Colon (tissue), 2 donors: Measurements from ENCODE around the gene CCL13.

ENCODE experiments used
- FAIRE-seq: peaks from 2 replicates; lab custom pipeline; 2012; peaks lifted over from hg19 to GRCh38; lab: Jason Lieb, UNC
- donor health status: control.
- donor health status: control.

Gene CCL13

DNA sequence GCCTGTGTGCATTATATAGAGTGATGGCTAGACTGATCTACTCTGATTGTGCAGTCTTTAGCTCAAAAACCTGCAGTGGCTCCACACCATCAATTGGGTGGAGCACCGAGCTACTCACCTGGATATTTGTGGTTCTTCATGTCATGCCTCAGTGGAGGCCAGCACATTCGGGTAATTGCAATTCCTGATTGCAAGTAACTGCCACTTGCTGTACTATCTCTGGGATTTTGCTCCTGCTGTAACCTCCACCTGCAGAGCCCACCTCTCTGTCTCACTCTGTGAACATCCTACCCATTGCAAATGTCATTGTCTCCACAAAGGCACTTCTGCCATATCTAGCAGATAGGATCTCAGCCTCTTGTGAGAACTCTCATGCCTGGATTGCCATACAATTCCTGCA lies 8.5 kb downstream of the CCL13 start:
- FAIRE-seq, result no peak

GRCh38 chr17:34365340-34365739 lies 9.1 kb downstream of the CCL13 start:
- no peak for FAIRE-seq

GRCh38 chr17:34366010-34366409 lies 9.7 kb downstream of the CCL13 start:
- no peak for FAIRE-seq

- FAIRE-seq, result no peak
These were observed 10.3 kb downstream of the CCL13 start for GRCh38 chr17:34366529-34367107.

- FAIRE-seq, result no peak
These were observed 11.4 kb downstream of the CCL13 start for GRCh38 chr17:34367486-34368195.

DNA sequence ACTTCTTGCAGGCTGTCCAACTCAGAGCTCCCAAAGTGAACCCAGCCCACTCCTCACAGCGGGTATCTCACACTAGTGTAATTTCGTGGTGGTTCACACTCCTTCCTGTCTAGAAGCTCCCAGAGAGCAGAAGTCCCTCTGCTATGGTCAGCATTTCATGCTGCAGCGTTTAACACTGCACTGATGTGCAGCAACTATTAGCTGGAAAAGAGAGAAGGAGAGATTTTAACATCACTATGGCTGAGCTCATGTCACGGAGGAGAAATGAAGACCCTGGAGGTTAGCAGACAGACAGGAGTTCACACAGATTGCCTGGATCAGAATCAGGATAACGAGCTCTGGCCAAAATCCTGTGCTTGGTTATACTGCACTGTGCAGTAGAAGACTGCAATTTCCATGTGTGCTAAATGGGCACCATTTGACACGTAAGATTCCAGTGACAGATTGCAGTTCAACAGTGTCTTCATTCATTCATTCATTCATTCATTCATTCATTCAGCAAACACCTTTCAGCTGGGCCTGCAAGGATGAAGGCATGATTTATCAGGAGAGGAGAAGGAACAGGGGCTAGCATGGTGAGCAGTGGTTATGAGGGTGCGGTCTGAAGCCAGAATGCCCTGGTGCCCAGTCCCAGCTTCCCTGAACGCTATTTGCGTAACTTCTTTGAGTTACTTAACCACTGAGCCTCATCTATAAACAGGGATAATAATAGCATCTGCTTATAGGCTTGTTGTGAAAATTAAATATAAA lies 12.1 kb downstream of the CCL13 start:
- FAIRE-seq, result no peak

GRCh38 chr17:34368946-34369500 lies 12.7 kb downstream of the CCL13 start:
- FAIRE-seq, result no peak

DNA sequence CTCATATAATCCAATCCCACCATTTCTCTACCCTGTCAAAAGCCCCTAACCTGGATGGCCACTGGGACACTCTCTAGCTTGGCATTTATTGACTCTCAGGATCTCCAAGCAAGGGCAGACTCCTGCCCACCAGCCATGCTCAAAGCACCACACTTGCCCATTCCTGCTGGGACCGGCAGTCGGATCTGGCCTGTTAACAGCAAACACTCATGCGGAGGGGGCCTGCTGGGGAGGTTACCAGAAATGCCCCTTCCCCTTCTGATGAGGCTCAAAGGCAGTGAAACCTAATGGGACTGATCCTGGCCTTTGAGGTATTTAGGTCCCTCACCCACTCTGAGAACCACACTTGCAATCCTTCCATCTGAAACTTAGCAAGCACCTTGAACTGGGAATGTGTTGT lies 13.3 kb downstream of the CCL13 start:
- FAIRE-seq, result no peak

GRCh38 chr17:34370376-34370996 lies 14.2 kb downstream of the CCL13 start:
- FAIRE-seq, result no peak

- FAIRE-seq, result no peak
These were observed 14.7 kb downstream of the CCL13 start for GRCh38 chr17:34370997-34371395.

- FAIRE-seq, result no peak
These were observed 15.3 kb downstream of the CCL13 start for GRCh38 chr17:34371405-34372100.

- FAIRE-seq, result no peak
These were observed 18.2 kb downstream of the CCL13 start for GRCh38 chr17:34374457-34374856.

- no peak for FAIRE-seq
These were observed 19.2 kb downstream of the CCL13 start for GRCh38 chr17:34375426-34375997.

DNA sequence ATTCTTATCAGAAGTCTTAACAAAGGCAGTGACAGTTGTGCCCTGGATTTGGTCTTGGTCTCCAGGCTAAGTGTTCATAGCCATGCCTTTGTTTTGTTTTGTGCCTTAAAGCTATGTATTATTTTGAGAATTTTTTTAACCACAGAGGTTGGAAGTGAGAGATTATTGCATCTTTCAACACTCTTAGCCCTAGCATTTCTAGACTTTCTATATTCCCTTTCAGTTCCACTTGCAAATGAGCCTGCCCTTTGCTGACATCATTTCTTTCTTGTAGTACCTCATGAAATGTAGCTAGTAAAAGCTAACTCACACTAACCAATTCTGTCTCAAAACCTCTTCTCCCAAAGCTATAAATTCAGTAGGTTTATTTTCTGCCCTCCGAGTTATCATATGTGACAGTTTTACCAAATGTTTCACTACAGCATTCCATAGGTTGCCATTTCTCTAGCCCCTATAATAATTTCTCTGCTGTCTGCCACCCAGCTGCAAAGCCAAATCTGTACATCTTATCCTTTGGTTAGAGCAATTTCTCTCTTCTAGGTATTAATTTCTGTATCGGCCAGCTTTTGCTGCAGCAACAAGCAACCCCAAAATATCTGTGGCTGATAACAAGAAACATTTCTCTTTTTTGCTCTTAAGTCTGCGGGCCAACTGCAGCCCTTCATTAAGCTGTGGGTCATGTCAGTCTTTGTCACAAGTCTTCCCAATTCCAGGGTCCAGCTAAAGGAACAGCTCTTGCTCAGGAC lies 21.0 kb downstream of the CCL13 start:
- no peak for FAIRE-seq

- no peak for FAIRE-seq
These were observed 22.4 kb downstream of the CCL13 start for GRCh38 chr17:34378664-34379101.

DNA sequence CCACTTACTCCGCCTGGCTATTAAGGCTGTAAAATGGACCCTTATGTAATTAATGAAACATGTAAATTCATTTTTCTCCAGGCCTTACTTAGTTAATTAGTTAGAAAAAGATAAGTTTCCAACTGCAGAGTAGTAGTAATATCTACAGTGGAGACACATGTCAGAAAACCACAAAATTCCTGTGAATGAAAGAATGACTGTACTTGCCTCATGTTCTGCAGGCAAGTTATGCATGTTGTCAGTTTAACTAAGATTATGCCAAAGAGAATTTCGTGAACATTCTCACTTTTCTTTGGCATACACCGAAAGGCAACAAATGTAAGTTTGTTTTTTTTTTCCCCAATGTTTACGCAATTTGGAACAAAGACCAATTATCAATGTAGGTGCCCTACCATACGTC lies 23.6 kb downstream of the CCL13 start:
- FAIRE-seq, result no peak

DNA sequence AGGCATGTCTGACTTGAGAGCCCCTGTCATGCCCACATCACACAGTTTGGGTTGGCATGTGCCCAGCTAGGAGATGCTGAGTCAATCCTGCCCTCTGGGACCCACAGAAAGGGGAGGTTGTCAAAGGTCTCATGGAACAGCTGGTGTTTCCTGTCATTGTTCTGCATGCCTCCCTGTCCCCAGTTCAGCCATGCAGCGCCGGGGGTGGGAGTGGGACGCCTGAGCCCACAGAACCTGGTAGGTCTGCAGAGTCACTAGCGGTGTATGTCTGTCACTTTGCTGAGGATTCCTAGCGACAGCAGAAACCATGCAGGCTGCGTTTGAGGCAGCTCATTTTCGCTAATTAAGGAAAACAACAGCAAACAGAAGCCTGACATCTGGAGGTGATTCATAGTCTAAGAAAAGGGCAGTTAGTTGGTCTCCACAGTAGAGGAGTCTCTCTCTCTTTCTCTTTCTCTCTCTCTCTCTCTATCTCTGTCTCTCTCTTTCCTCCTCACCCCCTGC lies 26.4 kb downstream of the CCL13 start:
- no peak for FAIRE-seq

DNA sequence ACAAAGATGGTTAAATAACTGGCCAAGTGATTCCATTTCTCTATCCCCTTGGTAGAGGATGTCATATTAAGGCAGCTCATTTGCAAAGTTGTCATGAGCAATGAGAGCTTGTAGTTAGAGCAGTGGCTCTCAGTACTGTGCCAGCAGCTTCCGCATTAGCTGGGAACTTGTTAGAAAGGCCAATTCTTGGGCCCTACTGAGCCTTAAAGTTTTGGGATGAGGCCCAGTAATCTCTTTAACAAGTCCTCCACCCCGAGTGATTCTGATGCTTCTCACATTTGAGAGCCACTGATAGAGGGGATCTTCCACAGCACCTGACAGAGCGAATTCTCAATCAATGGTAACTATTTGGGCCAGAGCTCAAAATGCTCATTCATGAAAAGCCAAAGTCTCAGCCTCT lies 26.9 kb downstream of the CCL13 start:
- no peak for FAIRE-seq

DNA sequence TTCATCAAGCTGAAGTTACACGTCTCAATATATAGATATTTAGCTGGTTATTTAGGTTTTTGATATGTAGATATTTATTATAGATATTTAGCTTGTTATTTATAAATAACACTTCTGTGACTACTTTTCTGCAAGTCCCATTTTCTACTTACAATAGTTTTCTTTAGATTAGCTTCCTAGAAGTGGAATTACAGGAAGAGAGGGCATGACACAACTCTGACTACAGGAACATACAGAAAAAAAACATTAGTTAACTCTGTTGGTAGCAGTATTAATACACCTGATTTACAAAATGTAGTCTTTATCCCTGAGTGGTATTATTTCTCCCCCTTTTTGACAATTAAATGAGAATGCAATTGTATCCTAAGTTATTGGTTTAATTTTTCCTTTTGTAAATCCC lies 28.0 kb downstream of the CCL13 start:
- FAIRE-seq, result no peak

GRCh38 chr17:34384822-34385605 lies 28.7 kb downstream of the CCL13 start:
- FAIRE-seq, result no peak
